Loucy (cell line): ENCODE data around the gene TNRC6B.
"Not testable (repeated sequence)": the region's sequence is repeated elsewhere in the genome, so short reads cannot be mapped to it uniquely, and the experiment has no call there.

ENCODE experiments used
- H2AFZ ChIP-seq: fragments of 200-600 bp; sonication (generic); 2 replicates; pipeline ENCODE4 v1.6.0; 2016; ENCODE audit warnings: antibody characterized with exemption, mild to moderate bottlenecking, low read length, moderate library complexity
- H3F3A ChIP-seq: fragments of 200-600 bp; 2 replicates; pipeline ENCODE4 v1.6.0; 2016; ENCODE audit warnings: antibody characterized with exemption, low read depth, mild to moderate bottlenecking
- H3K27me3 ChIP-seq: fragments of 200-600 bp; sonication (generic); 2 replicates; pipeline ENCODE4 v1.6.1; 2014; ENCODE audit warnings: low read length, mild to moderate bottlenecking; ENCODE audit not compliant: insufficient read depth, poor library complexity, severe bottlenecking
- H3K36me3 ChIP-seq: fragments of 200-600 bp; sonication (generic); 2 replicates; pipeline ENCODE4 v1.6.1; 2016; ENCODE audit warnings: low read length; ENCODE audit not compliant: insufficient read depth
- H3K4me1 ChIP-seq: fragments of 200-600 bp; sonication (generic); 2 replicates; pipeline ENCODE4 v1.5.1; 2014; ENCODE audit warnings: low read length, mild to moderate bottlenecking; ENCODE audit not compliant: insufficient read depth, poor library complexity, severe bottlenecking
- H3K4me2 ChIP-seq: fragments of 200-600 bp; sonication (generic); 2 replicates; pipeline ENCODE4 v1.6.0; 2014; ENCODE audit warnings: antibody characterized with exemption, low read length, low read depth, mild to moderate bottlenecking; ENCODE audit not compliant: poor library complexity, severe bottlenecking
- H3K4me3 ChIP-seq: fragments of 200-600 bp; sonication (generic); 2 replicates; pipeline ENCODE4 v1.5.1; 2014; ENCODE audit warnings: low read length, mild to moderate bottlenecking, mixed read lengths; ENCODE audit not compliant: poor library complexity, severe bottlenecking
- H3K79me2 ChIP-seq: fragments of 200-600 bp; sonication (generic); 2 replicates; pipeline ENCODE4 v1.6.1; 2014; ENCODE audit warnings: low read length; ENCODE audit not compliant: insufficient read depth
- H3K9ac ChIP-seq: fragments of 200-600 bp; sonication (generic); 2 replicates; pipeline ENCODE4 v1.6.0; 2014; ENCODE audit warnings: mild to moderate bottlenecking, low read depth, low read length, moderate library complexity; ENCODE audit not compliant: poor library complexity, severe bottlenecking
- H3K9me2 ChIP-seq: fragments of 200-600 bp; sonication (generic); replicated peaks from 2 replicates; pipeline ENCODE4 v1.6.1; 2016; ENCODE audit warnings: low read depth, low read length, mixed read lengths
- H3K9me3 ChIP-seq: fragments of 200-600 bp; sonication (generic); 2 replicates; pipeline ENCODE4 v1.6.1; 2014; ENCODE audit warnings: mild to moderate bottlenecking, antibody characterized with exemption, low read length, low read depth; ENCODE audit not compliant: insufficient read depth
- H4K20me1 ChIP-seq: fragments of 200-600 bp; sonication (generic); 2 replicates; pipeline ENCODE4 v1.6.0; 2014; ENCODE audit warnings: antibody characterized with exemption, low read length, mild to moderate bottlenecking; ENCODE audit not compliant: insufficient read depth, poor library complexity, severe bottlenecking
- EZH2phosphoT487 ChIP-seq: fragments of 200-600 bp; IDR thresholded peaks from 2 replicates; pipeline ENCODE4 v1.6.1; 2018; ENCODE audit warnings: antibody characterized with exemption, mild to moderate bottlenecking, moderate library complexity, borderline replicate concordance
- TF ChIP-seq, protein P1 (sequence below): fragments of 200-600 bp; sonication (generic); conservative IDR thresholded peaks from 2 replicates; pipeline ENCODE4 v1.5.1; 2014; ENCODE audit warnings: mild to moderate bottlenecking, antibody characterized with exemption, low read length

The TNRC6B gene

DNA sequence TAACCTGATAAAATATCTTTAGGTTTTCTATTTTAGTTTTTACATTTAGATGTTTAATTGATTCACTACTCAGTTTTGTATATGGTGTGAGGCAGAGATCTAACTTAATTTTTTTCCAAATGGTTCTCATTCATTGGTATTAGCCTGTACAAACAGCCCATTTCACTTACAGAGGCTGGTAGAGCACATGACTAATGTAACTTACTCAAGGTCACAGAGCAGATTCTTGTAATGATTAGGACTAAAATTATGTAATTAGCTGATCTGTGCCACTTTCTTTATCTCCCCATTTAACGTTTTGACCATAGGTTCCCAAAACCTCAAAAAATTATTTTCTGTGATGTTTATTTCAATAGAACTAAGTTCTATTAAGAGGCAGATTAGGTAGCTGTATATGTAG lies 16.5 kb upstream of the TNRC6B start:
- no peaks in the 10 kb centered on the region for H3K9me2 ChIP-seq
- TF ChIP-seq EZH2phosphoT487, result no peak
- TF ChIP-seq, protein P1, sequence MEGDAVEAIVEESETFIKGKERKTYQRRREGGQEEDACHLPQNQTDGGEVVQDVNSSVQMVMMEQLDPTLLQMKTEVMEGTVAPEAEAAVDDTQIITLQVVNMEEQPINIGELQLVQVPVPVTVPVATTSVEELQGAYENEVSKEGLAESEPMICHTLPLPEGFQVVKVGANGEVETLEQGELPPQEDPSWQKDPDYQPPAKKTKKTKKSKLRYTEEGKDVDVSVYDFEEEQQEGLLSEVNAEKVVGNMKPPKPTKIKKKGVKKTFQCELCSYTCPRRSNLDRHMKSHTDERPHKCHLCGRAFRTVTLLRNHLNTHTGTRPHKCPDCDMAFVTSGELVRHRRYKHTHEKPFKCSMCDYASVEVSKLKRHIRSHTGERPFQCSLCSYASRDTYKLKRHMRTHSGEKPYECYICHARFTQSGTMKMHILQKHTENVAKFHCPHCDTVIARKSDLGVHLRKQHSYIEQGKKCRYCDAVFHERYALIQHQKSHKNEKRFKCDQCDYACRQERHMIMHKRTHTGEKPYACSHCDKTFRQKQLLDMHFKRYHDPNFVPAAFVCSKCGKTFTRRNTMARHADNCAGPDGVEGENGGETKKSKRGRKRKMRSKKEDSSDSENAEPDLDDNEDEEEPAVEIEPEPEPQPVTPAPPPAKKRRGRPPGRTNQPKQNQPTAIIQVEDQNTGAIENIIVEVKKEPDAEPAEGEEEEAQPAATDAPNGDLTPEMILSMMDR, result no peak
- no peaks in the 10 kb centered on the region for H3K4me1 ChIP-seq
- H3K9ac ChIP-seq, result no peak overlapping the region
- H4K20me1 ChIP-seq, result no peaks in the 10 kb centered on the region
- no peaks in the 10 kb centered on the region for H3F3A ChIP-seq
- no peak overlapping the region for H3K4me3 ChIP-seq
- H3K36me3 ChIP-seq, result peaks cover 24% of the 10 kb centered on the region; the same call in 1 of the 2 replicates
- H3K9me3 ChIP-seq, result peaks cover 3% of the 10 kb centered on the region; the same call in 1 of the 2 replicates
- H3K4me2 ChIP-seq, result no peak overlapping the region
- no peak overlapping the region for H2AFZ ChIP-seq
- no peaks in the 10 kb centered on the region for H3K27me3 ChIP-seq
- no peaks in the 10 kb centered on the region for H3K79me2 ChIP-seq

DNA sequence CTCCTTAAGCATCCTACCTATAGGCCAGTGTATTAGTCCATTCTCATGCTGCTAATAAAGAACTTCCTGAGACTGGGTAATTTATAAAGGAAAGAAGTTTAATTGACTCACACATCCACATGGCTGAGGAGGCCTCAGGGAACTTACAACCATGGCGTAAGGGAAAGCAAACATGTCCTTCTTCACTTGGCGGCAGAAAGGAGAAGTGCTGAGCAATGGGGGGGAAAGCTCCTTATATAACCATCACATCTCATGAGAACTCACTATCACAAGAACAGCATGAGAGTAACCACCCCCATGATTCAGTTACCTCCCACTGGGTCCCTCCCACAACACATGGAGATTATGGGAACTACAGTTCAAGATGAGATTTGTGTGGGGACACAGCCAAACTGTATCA lies 12.2 kb upstream of the TNRC6B start:
- not testable (repeated sequence) for H4K20me1 ChIP-seq, H3F3A ChIP-seq, H3K4me3 ChIP-seq, H3K4me1 ChIP-seq, H3K79me2 ChIP-seq, H3K9me3 ChIP-seq, H3K9ac ChIP-seq, H3K27me3 ChIP-seq, H3K9me2 ChIP-seq, H3K4me2 ChIP-seq, H2AFZ ChIP-seq
- H3K36me3 ChIP-seq, result peaks cover 15% of the 10 kb centered on the region; the same call in 1 of the 2 replicates

DNA sequence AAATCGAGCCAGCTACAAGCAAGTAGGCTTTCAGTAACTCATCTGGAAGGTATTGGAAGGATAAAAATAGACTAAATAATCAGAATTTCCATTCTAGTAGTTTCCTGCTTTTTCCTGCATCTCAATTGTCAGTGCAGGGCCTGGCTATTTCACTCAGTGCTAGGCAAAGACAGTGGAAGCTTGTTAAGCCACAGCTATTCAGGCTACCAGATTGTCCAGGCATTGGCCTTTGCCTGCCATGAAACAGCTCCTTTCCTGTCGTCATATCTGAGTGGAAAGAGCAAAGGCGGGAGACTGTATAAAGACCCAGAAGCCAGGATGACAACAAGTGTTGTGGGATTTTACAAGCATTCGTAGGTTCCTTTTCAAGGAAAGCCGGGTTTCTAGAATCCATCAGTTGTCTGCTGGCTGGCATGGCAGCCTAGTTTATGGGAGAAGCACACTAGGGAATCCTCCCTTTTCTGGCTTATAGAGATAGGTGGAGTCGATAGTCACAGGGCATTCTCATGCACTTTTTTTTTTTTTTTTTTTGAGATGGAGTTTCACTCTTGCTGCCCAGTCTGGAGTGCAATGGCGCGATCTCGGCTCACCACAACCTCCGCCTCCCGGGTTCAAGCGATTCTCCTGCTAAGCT lies 2.0 kb upstream of the TNRC6B start:
- Histone ChIP-seq H3K79me2 (peaks cover 46% of the 10 kb centered on the region), H3F3A (no peaks in the 10 kb centered on the region), H4K20me1 (peaks cover 19% of the 10 kb centered on the region), H3K27me3 (no peaks in the 10 kb centered on the region), H3K4me1 (peaks cover 33% of the 10 kb centered on the region), H3K9me2 (no peaks in the 10 kb centered on the region), H3K4me2 (no peak overlapping the region), H3K9me3 (no peaks in the 10 kb centered on the region), H3K9ac (no peak overlapping the region), H2AFZ (no peak overlapping the region), H3K36me3 (no peaks in the 10 kb centered on the region), H3K4me3 (no peak overlapping the region)
- TF ChIP-seq, protein P1, result no peak
- TF ChIP-seq EZH2phosphoT487, result no peak
